PC-9 (cell line): Measurements from ENCODE around the gene MUCL3.

Experiments
- EZH2 ChIP-seq: fragments of 200-600 bp; sonication (generic); IDR thresholded peaks from 2 replicates; pipeline ENCODE4 v1.8.0; 2017; ENCODE audit warnings: antibody characterized with exemption, low read depth
- TF ChIP-seq, protein P1 (sequence below): fragments of 200-600 bp; sonication (generic); conservative IDR thresholded peaks from 2 replicates; pipeline ENCODE4 v1.6.1; 2017; ENCODE audit warnings: mixed run types, antibody characterized with exemption, mild to moderate bottlenecking, moderate library complexity

DNA sequence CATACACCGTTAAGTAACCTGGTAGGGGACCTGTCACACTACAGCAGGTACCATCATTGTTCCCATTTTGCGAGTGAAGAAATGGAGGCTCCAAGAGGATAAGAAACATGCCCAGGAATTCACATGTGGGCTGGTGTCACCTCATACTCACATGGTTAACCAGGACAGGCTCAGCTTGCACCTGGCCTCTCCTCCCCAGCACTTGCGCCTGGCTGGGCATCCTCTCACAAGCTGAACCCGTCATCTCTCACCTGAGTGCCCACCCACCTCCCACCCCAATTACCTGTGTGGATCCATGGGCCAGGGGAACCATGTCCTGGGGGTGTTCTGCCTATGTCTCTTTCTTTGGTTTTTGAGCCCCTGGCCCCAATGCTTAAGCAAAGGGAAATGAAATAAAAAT lies 10.3 kb upstream of the MUCL3 start:
- TF ChIP-seq, protein P1, sequence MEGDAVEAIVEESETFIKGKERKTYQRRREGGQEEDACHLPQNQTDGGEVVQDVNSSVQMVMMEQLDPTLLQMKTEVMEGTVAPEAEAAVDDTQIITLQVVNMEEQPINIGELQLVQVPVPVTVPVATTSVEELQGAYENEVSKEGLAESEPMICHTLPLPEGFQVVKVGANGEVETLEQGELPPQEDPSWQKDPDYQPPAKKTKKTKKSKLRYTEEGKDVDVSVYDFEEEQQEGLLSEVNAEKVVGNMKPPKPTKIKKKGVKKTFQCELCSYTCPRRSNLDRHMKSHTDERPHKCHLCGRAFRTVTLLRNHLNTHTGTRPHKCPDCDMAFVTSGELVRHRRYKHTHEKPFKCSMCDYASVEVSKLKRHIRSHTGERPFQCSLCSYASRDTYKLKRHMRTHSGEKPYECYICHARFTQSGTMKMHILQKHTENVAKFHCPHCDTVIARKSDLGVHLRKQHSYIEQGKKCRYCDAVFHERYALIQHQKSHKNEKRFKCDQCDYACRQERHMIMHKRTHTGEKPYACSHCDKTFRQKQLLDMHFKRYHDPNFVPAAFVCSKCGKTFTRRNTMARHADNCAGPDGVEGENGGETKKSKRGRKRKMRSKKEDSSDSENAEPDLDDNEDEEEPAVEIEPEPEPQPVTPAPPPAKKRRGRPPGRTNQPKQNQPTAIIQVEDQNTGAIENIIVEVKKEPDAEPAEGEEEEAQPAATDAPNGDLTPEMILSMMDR = no peak
- no peak for TF ChIP-seq EZH2
